K562 (cell line): ENCODE results near the gene ATG12. TPM values are rescaled to one million over a fixed set of nuclear protein-coding genes. Genes with fewer than 3 reads are reported as not detected.

Experiments
- ATAC-seq: fragments of 200-7000 bp; cut with Tn5 transposase; 3 replicates; pipeline ENCODE4 v1.9.1; 2020; ENCODE audit warnings: moderate library complexity
- BruUV-seq: library from RNA; stranded (reverse); fragments of 400-500 nt; replicated peaks from 2 replicates; lab custom pipeline; 2021; lab: Mats Ljungman, UMichigan
- CTCF ChIA-PET: fragments of 300-600 bp; formaldehyde crosslinking; extraction: SDS; loops from one replicate; lab custom pipeline; 2021; ENCODE audit warnings: low intra/inter-chr PET ratio; lab: Yijun Ruan, JAX
- POLR2A ChIA-PET: fragments of 300-600, 350-650 bp; sonication (Branson Sonifier 250); formaldehyde crosslinking; extraction: SDS; loops from one replicate; lab custom pipeline; 2021; ENCODE audit warnings: antibody characterized with exemption, inconsistent platforms; lab: Yijun Ruan, JAX
- DNase-seq, 4 experiments: peaks; one replicate each; pipeline versions ENCODE4 v3.0.0 to v3.0.0-alpha.2; 2011 to 2018; ENCODE audit warnings: low spot score in 3 of 4, mixed read lengths in 3 of 4; ENCODE audit errors: extremely low read depth in 1 of 4
- FAIRE-seq: peaks from 2 replicates; lab custom pipeline; 2011; peaks lifted over from hg19 to GRCh38; lab: Jason Lieb, UNC
- H2AFZ ChIP-seq: 2 replicates; pipeline ENCODE4 v1.6.0; 2011; ENCODE audit warnings: low read depth, low read length, control low read depth, inconsistent platforms
- H3K27ac ChIP-seq: fragments of 200-600 bp; 3 replicates; pipeline ENCODE4 v1.8.0; 2011; ENCODE audit warnings: low read depth, mild to moderate bottlenecking, control low read depth, inconsistent platforms, low read length, moderate library complexity, mixed read lengths; ENCODE audit errors: extremely low read depth
- H3K27me3 ChIP-seq, 2 experiments: fragments of 300-600 bp in 1 of 2; 2 replicates in 1 of 2; 3 replicates in 1 of 2; pipeline versions ENCODE4 v1.6.0 to v1.8.0; 2011; ENCODE audit warnings: inconsistent platforms in 2 of 2, low read length in 2 of 2, mild to moderate bottlenecking in 1 of 2, mixed read lengths in 1 of 2, moderate library complexity in 1 of 2; ENCODE audit not compliant: control insufficient read depth in 2 of 2, insufficient read depth in 2 of 2
- H3K36me3 ChIP-seq: fragments of 300-600 bp; 3 replicates; pipeline ENCODE4 v1.8.0; 2011; ENCODE audit warnings: mild to moderate bottlenecking, low read length, inconsistent platforms; ENCODE audit not compliant: control insufficient read depth, insufficient read depth
- H3K4me1 ChIP-seq, 2 experiments: fragments of 200-600 bp in 1 of 2; replicated peaks in 1 of 2; 2 replicates in 1 of 2; 3 replicates in 1 of 2; pipeline versions ENCODE4 v1.5.1 to v1.8.0; 2011; ENCODE audit warnings: inconsistent platforms in 2 of 2, low read length in 2 of 2, mild to moderate bottlenecking in 1 of 2, mixed read lengths in 1 of 2, moderate library complexity in 1 of 2; ENCODE audit not compliant: control insufficient read depth in 2 of 2, insufficient read depth in 2 of 2
- H3K4me2 ChIP-seq: 2 replicates; pipeline ENCODE4 v1.6.1; 2011; ENCODE audit warnings: low read length, control low read depth, inconsistent platforms, mixed read lengths; ENCODE audit not compliant: insufficient read depth
- H3K4me3 ChIP-seq: fragments of 200-600 bp; sonication (generic), shearing (Covaris generic); 2 replicates; pipeline ENCODE4 v1.5.1; 2016; ENCODE audit warnings: control low read depth, inconsistent platforms
- H3K79me2 ChIP-seq: fragments of 200-600 bp; 3 replicates; pipeline ENCODE4 v1.8.0; 2011; ENCODE audit warnings: low read length, inconsistent platforms; ENCODE audit not compliant: control insufficient read depth, insufficient read depth
- H3K9ac ChIP-seq, 2 experiments: 2 replicates each; pipeline versions ENCODE4 v1.6.0 to v1.6.1; 2011; ENCODE audit warnings: low read depth in 2 of 2, low read length in 2 of 2, control low read depth in 1 of 2, inconsistent platforms in 1 of 2, mild to moderate bottlenecking in 1 of 2, mixed read lengths in 1 of 2; ENCODE audit not compliant: insufficient read depth in 1 of 2
- H3K9me1 ChIP-seq: one replicate; pipeline ENCODE4 v1.6.0; 2011; ENCODE audit warnings: inconsistent platforms, mild to moderate bottlenecking, low read length, moderate library complexity; ENCODE audit not compliant: control insufficient read depth, insufficient read depth
- H3K9me3 ChIP-seq: replicated peaks from 2 replicates; pipeline ENCODE4 v1.5.1; 2011; ENCODE audit warnings: low read depth, low read length, inconsistent platforms; ENCODE audit not compliant: control insufficient read depth, insufficient read depth
- H4K20me1 ChIP-seq: replicated peaks from 2 replicates; pipeline ENCODE4 v1.6.1; 2011; ENCODE audit warnings: low read length, inconsistent platforms, mixed read lengths; ENCODE audit not compliant: control insufficient read depth, insufficient read depth
- CBFA2T3 ChIP-seq: fragments of 450-650 bp; IDR thresholded peaks from 2 replicates; pipeline ENCODE4 v1.6.1; 2017
- HDAC3 ChIP-seq: fragments of 450-650 bp; IDR thresholded peaks from 2 replicates; pipeline ENCODE4 v1.6.1; 2018; ENCODE audit warnings: borderline replicate concordance, mild to moderate bottlenecking, moderate library complexity; ENCODE audit not compliant: partially characterized antibody
- SMAD2 ChIP-seq: fragments of 150-350 bp; IDR thresholded peaks from 2 replicates; pipeline ENCODE4 v1.6.1; 2014; ENCODE audit warnings: low read depth, mild to moderate bottlenecking, low read length
- SNRNP70 ChIP-seq: fragments of 200-400 bp; formaldehyde crosslinking; optimal IDR thresholded peaks from 2 replicates; pipeline ENCODE3; 2017; ENCODE audit warnings: low read depth, low read length
- ZNF77 ChIP-seq: fragments of 250-450 bp; sonication (Bioruptor Pico); IDR thresholded peaks from 2 replicates; pipeline ENCODE4 v1.5.0; 2020
- in situ Hi-C: fragments of 300-500 bp; cut with MboI; formaldehyde crosslinking; loops from 4 replicates; pipeline ENCODE4 v1.15.0; 2018; ENCODE audit warnings: inconsistent platforms, mixed read lengths
- intact Hi-C: fragments of 100-400 bp; cut with micrococcal nuclease; formaldehyde crosslinking; loops from 2 replicates; pipeline ENCODE4 v1.14.2; 2022
- polyA plus RNA-seq, 8 experiments: library from polyadenylated mRNA; depleted of rRNA in 4 of 8; stranded (reverse) in 5 of 8; unstranded in 3 of 8; fragments of >200 nt; fragmentation: Nextera tagmentation in 2 of 8; fragmentation: Illumina TruSeq in 1 of 8; extraction: Ambion mirVana in 2 of 8; extraction: Trizol in 1 of 8; gene quantifications; 2 replicates each; pipeline versions ENCODE4 v1.2.1 to v1.2.3, GENCODE V29; 2011 to 2014; ENCODE audit warnings: inconsistent platforms in 1 of 8, missing spikeins in 1 of 8
- total RNA-seq, 7 experiments: library from RNA; depleted of rRNA in 6 of 7; stranded (reverse); fragments of >200 nt in 6 of 7; fragmentation: Illumina TruSeq in 2 of 7; extraction: Trizol in 2 of 7; gene quantifications; 2 replicates each; pipeline versions ENCODE4 v1.2.1 to v1.2.3, GENCODE V29; 2011 to 2021; ENCODE audit warnings: low replicate concordance in 1 of 7
- TF ChIP-seq, protein P1 (sequence below), 2 experiments: IDR thresholded peaks in 1 of 2; conservative IDR thresholded peaks in 1 of 2; 2 replicates each; pipeline ENCODE4 v1.6.1; 2016; ENCODE audit warnings: low read depth in 2 of 2, mild to moderate bottlenecking in 1 of 2, missing compliant biosample characterization in 1 of 2, missing genetic modification characterization in 1 of 2, moderate library complexity in 1 of 2

The ATG12 gene
- total and polyA plus RNA-seq, 9 of the 15 experiments (the other 6 are each of a cell fraction or from before 2014, with no cell fraction given) = 21.6 to 132 (median 61.3) TPM

DNA sequence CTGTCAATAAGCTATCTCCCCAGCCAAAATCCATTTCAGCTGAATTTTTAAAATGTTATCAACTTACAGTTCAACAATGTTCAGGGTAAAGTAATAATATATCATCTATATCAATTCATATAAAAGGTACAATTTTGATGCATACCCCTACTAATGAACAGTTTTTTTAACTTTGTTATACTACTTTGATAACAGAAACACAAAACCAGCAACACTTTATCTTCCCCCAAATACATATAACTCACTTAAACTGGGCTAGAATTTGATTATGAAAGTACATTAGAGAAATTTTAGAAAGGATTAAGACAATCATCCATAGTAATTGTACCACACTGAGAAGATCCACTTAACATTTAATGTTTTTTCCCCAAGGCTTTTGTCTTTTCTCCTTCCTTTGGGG, 30.0 kb downstream of the ATG12 start:
- no peak overlapping the region for H3K4me3 ChIP-seq
- no peaks in the 10 kb centered on the region for H3K9me1 ChIP-seq
- ChIA-PET POLR2A (no interaction called here), CTCF (no interaction called here)
- intact Hi-C loops = no loop called here
- no peak overlapping the region for H3K4me2 ChIP-seq
- H3K27me3 ChIP-seq = peaks cover 13 to 21% of the 10 kb centered on the region in 2 experiments; a peak in 4 of 5 replicates
- no peaks in the 10 kb centered on the region for H3K4me1 ChIP-seq
- TF ChIP-seq CBFA2T3 = no peak
- TF ChIP-seq, protein P1, sequence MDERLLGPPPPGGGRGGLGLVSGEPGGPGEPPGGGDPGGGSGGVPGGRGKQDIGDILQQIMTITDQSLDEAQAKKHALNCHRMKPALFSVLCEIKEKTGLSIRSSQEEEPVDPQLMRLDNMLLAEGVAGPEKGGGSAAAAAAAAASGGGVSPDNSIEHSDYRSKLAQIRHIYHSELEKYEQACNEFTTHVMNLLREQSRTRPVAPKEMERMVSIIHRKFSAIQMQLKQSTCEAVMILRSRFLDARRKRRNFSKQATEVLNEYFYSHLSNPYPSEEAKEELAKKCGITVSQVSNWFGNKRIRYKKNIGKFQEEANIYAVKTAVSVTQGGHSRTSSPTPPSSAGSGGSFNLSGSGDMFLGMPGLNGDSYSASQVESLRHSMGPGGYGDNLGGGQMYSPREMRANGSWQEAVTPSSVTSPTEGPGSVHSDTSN (CRISPR knock-in tag; IDR thresholded peaks at IDR 0.05; ENCODE audit: low read depth) = no peak
- TF ChIP-seq, protein P1 (tag; conservative IDR thresholded peaks at IDR 0.05; ENCODE audit: low read depth) = no peak
- TF ChIP-seq SMAD2 = no peak
- TF ChIP-seq ZNF77 = no peak
- no peak for TF ChIP-seq HDAC3
- TF ChIP-seq SNRNP70 = no peak
- H3K9me3 ChIP-seq = peaks cover 4% of the 10 kb centered on the region; the same call in 1 of the 2 replicates
- H3K9ac ChIP-seq = no peak overlapping the region
- no peak for ATAC-seq
- H3K79me2 ChIP-seq = no peaks in the 10 kb centered on the region
- DNase-seq = no peak
- no peaks in the 10 kb centered on the region for H4K20me1 ChIP-seq
- no peak for FAIRE-seq
- H3K36me3 ChIP-seq = no peaks in the 10 kb centered on the region
- H3K27ac ChIP-seq = no peak overlapping the region
- no TSS peak for BruUV-seq
- no peak overlapping the region for H2AFZ ChIP-seq
- in situ Hi-C loops = no loop called here
